ENCODE results near the gene TTC34. TPM values are rescaled to one million over a fixed set of nuclear protein-coding genes. Genes with fewer than 3 reads are reported as not detected.

Gene TTC34
- total and polyA plus RNA-seq, 2 of the 4 experiments (the other 2 are of a cell fraction), result under 0.01 to 0.09 TPM

- Histone ChIP-seq H3K4me3 (ENCODE audit: insufficient read depth, low read depth, low read length) (no peak within 1 kb of the TSS), H3K4ac (ENCODE audit: low read depth, low read length) (no peak within 1 kb of the TSS), H3K27ac (ENCODE audit: insufficient read depth, low read length) (no peak within 1 kb of the TSS), H2BK15ac (ENCODE audit: low read depth, low read length) (no peak within 1 kb of the TSS), H3K14ac (replicated peaks; ENCODE audit: low read depth, low read length) (no peak within 1 kb of the TSS), H2BK5ac (ENCODE audit: low read depth, low read length, poor library complexity, severe bottlenecking) (no peak within 1 kb of the TSS), H2AK9ac (replicated peaks; ENCODE audit: low read depth, low read length, poor library complexity) (no peak within 1 kb of the TSS), H3K18ac (ENCODE audit: low read depth, low read length) (no peak within 1 kb of the TSS), H3K79me1 (ENCODE audit: low read depth in 1 of 2, low read length in 2 of 2) (no peaks in the 10 kb centered on the region), H3K23ac (ENCODE audit: low read depth, low read length) (no peak within 1 kb of the TSS), H4K5ac (ENCODE audit: low read depth, low read length) (no peak within 1 kb of the TSS), H3K36me3 (ENCODE audit: control insufficient read depth, insufficient read depth, low read length) (no peaks in the 10 kb centered on the region), H2BK120ac (ENCODE audit: low read depth, low read length) (no peak within 1 kb of the TSS), H3K27me3 (ENCODE audit: control insufficient read depth, insufficient read depth, low read length) (peaks cover 9% of the 10 kb centered on the region; the same call in 1 of the 2 replicates), H4K20me1 (ENCODE audit: insufficient read depth, low read length) (no peaks in the 10 kb centered on the region), H3K9ac (ENCODE audit: low read depth, low read length) (no peak within 1 kb of the TSS), H3K4me2 (ENCODE audit: low read depth, low read length) (no peak within 1 kb of the TSS), H3K56ac (ENCODE audit: extremely low read depth, insufficient read depth, low read length) (no peak within 1 kb of the TSS), H4K91ac (ENCODE audit: insufficient read depth, low read depth, low read length) (no peak within 1 kb of the TSS), H3K4me1 (ENCODE audit: control insufficient read depth, insufficient read depth, low read length) (no peaks in the 10 kb centered on the region), H2AK5ac (ENCODE audit: low read depth, low read length) (no peak within 1 kb of the TSS), H2BK20ac (ENCODE audit: low read depth, low read length) (no peak within 1 kb of the TSS), H3K9me3 (ENCODE audit: control insufficient read depth, insufficient read depth, low read length) (peaks cover 4% of the 10 kb centered on the region; the same call in 1 of the 2 replicates), H4K8ac (ENCODE audit: low read depth in 2 of 2, low read length in 2 of 2) (no peak within 1 kb of the TSS), H2AFZ (replicated peaks; ENCODE audit: low read length, poor library complexity) (no peak within 1 kb of the TSS), H3K9me1 (ENCODE audit: insufficient read depth, low read length) (no peaks in the 10 kb centered on the region)
- no TSS peak for BruUV-seq (replicated peaks)
- dilution Hi-C loops (cut with HindIII; ENCODE audit: low sequenced_read_pairs, unreplicated experiment) (no loop called here), intact Hi-C loops (cut with micrococcal nuclease) (no loop called here), in situ Hi-C loops (cut with MboI; ENCODE audit: low sequenced_read_pairs) (no loop called here)
- DNase-seq (no peak), ATAC-seq (ENCODE audit: low read depth) (no peak)
- 69% methylated on average over 5 of the region's 16 CpGs; no CpG with 5 or more reads in 1 of the 2 experiments for WGBS, 2 experiments (ENCODE audit: extremely low coverage in 2 of 2, insufficient read length in 1 of 2)
- TF ChIP-seq BHLHE40 (IDR thresholded peaks at IDR 0.05; ENCODE audit: low read depth, low read length) (no peak), CEBPB (IDR thresholded peaks at IDR 0.05; ENCODE audit: low read depth, low read length) (no peak), ELK1 (IDR thresholded peaks at IDR 0.05; ENCODE audit: borderline replicate concordance, low read depth, low read length) (no peak), RCOR1 (IDR thresholded peaks at IDR 0.05; ENCODE audit: insufficient replicate concordance, low read length) (no peak), CTCF (conservative IDR thresholded peaks at IDR 0.05; ENCODE audit: low read depth, low read length) (no peak), MAFK (IDR thresholded peaks at IDR 0.05; ENCODE audit: low read depth, low read length) (no peak), NFE2L2 (IDR thresholded peaks at IDR 0.05; ENCODE audit: low read depth, low read length) (no peak), POLR2A (IDR thresholded peaks at IDR 0.05; ENCODE audit: low read depth, low read length) (no peak), MAZ (IDR thresholded peaks at IDR 0.05; ENCODE audit: borderline replicate concordance, low read depth, low read length) (no peak), CHD1 (IDR thresholded peaks at IDR 0.05; ENCODE audit: low read depth, low read length) (no peak), RFX5 (IDR thresholded peaks at IDR 0.05; ENCODE audit: low read depth, low read length) (no peak), RAD21 (IDR thresholded peaks at IDR 0.05; ENCODE audit: low read length) (no peak), FOS (IDR thresholded peaks at IDR 0.05; ENCODE audit: low read depth, low read length) (no peak), SMC3 (IDR thresholded peaks at IDR 0.05; ENCODE audit: low read depth, low read length) (no peak), USF2 (IDR thresholded peaks at IDR 0.05; ENCODE audit: low read depth, low read length) (no peak)
- ChIA-PET CTCF (no interaction called here), POLR2A (ENCODE audit: unreplicated experiment) (no interaction called here)
These were observed 168.7 kb downstream of the TTC34 start, which contains the start of gene MMEL1 for GRCh38 chr1:2632561-2633361. TSS of gene MMEL1 (minus strand) at chr1:2633016. CDS start at chr1:2629484, 3,532 bp downstream.
